Activated CD4-positive, alpha-beta T cell treated with anti-CD3 and anti-CD28 coated beads, Interleukin-2, Interleukin-6, amounts not matched to agents 100 ng/mL and 50 ng/mL, durations not matched to agents 16 hours and 8 hours (primary cell): ENCODE measurements around the gene PRKD2.

Source experiments
- DNase-seq: peaks from one replicate; pipeline ENCODE4 v3.0.0-alpha.2; 2020

PRKD2 gene

DNA sequence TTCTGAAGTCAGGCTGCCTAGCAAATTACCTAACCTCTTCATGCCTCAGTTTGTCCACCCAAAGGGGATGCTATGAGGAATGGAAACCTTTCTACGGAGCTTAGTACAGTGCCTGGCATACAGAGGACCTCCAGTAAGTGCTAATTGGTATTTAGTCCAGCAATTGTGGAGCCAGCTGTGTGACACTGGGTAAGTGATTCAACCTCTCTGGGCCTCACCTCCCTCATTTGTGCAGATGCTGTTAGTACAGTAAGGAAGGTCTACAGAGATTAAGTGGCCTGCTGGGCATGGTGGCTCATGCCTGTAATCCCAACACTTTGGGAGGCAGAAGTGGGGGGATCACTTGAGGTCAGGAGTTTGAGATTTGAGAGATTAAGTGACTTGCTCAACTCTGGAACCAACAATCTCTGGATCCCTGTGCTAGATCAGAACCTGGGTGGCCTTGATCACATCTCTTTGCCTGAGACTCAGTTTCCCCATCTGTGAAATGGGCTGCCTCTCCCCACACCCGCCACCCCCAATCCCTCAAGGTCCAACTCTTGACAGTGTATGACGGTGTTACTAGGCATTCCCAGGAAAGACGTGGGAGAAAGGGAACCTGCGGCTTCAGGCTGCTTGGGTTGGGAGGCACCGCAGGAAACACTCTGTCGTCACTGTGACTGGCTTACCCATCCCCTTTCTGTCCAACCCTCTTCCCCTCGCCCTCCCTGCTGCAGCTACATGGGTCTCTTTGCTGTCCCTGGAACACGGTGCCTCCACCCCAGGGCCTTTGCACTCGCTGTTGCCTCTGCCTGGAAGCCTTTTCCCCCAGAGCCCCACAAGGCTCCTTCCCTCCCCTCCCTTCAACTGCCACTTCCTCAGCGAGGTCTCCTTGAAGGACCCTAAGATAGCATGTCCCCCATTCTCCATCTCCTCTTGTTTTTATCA lies 18.3 kb downstream of the PRKD2 start:
- DNase-seq = no peak

DNA sequence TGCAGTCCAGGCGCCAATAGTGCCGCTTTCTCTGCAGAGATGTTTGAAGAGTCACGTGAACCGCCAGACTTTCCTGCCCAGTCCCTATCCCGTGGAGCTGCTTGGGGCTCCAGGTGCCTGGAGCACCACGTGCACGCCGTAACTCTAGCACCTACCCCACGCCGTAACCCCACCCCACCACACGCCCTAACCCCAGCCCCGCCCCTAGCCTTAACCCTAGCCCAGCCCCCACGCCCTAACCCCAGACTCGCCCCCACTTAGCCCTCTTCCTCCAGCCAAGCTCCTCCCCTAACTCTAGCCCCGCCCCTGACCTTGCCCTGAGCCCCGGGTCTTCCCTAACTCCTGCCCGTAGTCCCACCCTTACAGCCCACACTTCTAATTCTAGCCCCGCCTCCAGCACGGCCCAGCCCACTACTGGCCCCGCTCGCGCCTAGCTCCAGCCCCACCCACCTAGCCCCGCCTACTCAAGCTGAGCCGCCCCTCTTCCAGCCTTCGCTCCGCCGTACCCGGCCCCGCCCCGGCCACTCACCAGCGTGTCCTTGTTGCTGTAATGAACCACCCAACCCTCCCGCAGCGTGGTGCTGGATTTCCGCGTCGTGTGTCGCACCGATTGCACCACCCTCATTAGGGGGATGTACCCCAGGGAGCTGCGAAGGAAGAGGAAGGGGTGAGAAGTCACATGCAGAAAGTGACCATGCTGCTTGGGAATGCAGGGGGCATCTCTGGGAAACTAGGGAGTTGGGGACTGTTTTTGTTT lies 19.5 kb downstream of the PRKD2 start:
- DNase-seq = peak; percentile 24

- DNase-seq = no peak
Measured at GRCh38 chr19:46696866-46697203, 20.1 kb downstream of the PRKD2 start.

- DNase-seq = no peak
Measured at GRCh38 chr19:46696052-46696451, 20.9 kb downstream of the PRKD2 start.

GRCh38 chr19:46693760-46694159 lies 23.2 kb downstream of the PRKD2 start:
- DNase-seq = no peak

- no peak for DNase-seq
Measured at GRCh38 chr19:46692918-46693722, 23.8 kb downstream of the PRKD2 start.

- DNase-seq = no peak
Measured at GRCh38 chr19:46691948-46692347, 25.0 kb downstream of the PRKD2 start.

GRCh38 chr19:46691104-46691503 lies 25.8 kb downstream of the PRKD2 start:
- no peak for DNase-seq

DNA sequence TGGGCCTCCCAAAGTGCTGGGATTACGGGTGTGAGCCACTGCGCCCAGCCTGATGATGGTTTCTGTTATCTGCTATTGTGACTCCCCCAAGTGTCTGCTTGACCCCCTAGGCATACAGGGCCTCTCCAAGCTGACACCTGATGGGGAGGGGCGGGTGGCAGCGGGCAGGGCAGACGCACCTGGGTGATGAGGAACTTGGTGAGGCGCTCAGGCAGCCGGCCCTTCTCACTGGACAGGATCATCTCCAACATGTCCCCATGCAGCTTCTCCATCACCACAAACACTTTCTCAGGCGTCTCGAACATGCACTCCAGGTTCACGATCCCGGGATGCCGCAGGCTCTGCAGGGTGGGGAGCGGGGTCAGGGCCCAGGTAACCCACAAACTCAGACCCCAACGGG lies 27.6 kb downstream of the PRKD2 start:
- no peak for DNase-seq

GRCh38 chr19:46687438-46688145 lies 29.3 kb downstream of the PRKD2 start:
- DNase-seq = no peak

DNA sequence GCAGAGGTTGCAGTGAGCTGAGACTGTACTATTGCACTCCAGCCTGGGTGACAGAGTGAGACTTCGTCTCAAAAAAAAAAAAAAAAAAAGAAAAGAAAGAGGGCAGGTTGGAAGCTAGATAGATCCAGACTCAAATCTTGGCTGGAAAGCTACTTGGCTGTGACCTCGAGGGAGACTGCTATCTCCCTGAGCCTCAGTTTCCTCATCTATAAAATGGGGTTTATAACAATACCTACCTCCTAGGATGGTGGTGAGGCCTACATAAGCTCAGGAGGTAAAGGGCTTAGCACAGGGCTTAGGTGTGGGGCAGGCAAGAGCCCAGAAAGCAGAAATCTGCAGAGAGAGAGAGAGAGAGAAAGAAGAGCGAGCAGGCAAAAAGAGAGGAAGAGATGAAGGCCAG lies 31.7 kb downstream of the PRKD2 start:
- no peak for DNase-seq

DNA sequence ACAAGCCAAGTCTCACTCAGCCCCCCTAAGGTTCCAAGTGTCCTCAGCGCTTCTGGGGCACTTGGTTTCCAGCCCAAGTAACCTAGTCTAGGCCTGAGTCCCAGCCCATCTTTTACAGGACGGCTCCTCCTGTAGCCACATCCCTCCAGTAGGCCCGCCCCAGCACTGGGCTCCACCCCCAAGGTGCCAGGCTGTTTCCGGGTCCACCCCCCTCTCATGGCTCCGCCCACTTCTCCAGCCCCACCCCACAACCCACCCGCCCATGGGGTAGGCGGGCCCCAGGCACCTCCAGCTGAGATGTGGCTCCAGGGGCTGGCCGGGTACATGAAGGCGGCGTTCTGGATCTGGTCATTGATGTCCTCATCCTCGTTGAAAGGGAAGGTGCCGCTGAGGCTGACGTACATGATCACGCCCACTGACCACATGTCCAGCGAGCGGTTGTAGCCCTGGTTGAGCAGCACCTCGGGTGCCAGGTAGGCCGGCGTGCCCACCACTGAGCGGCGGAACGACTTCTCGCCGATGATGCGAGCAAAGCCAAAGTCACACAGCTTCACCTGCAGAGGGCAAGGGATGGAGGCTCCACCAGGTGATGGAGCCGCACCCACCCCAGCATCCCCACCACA lies 38.7 kb downstream of the PRKD2 start:
- DNase-seq = peak; percentile 66

- no peak for DNase-seq
Measured at GRCh38 chr19:46674416-46675178, 42.3 kb downstream of the PRKD2 start.

DNA sequence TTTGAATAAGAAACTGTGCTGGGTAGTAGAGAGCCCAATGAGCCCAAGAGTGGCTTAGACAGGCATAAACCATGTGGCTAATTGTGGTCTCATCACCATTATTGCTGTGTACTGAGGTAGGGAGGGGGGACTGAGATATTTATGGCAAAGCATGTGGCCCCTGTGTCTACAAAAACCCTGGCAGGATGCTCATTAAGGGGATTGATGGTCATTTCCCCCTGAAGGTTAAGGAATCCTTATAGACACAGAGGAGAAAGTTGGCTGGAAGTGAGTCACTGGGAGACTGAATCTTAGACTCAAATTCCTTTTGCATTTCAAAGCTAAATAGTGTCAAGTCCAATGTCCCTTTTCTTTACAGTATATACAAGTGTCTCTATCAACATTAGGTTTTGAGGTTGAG lies 46.1 kb downstream of the PRKD2 start:
- no peak for DNase-seq

GRCh38 chr19:46668662-46669061 lies 48.3 kb downstream of the PRKD2 start:
- no peak for DNase-seq

- DNase-seq = no peak
Measured at GRCh38 chr19:46665072-46665471, 51.8 kb downstream of the PRKD2 start.

DNA sequence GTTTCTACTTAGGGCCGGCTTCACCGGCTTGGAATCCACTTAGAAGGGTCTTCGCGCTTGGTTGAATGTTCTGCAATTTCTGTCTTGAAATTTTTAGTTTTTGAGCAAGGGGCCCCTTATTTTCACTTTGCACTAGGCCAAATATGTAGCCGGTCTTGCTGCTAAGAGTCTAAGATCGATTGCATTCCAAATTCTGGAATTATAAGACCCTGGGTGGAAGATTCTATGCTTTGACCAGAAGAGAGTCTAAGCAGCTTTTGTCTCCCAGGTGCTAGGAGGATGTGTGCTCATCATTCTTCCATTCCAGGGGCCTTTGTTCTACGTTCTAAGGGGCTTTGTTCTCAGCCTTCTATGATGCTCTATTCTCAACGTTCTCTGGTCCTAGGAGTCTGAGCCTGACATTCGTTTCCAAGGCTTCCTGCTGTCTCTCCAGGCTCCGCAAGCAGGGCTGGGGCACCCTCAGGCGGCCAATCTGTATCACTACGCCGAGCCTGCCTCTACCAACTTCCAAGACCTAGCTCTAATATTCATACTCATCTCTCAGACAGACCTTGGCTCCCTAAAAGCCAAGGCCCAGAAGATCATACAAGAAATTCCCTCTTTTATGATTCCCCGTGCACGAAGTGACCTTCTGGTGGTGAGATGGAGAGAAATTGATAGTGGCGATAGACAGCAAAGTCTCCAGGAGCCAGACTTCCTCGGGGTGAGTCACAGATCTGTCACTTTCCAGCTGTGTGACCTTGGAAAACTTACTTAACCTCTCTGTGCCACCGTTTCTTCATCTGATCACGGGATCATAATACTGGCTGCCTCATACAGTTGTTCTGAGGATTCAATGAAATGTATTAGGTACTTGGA lies 55.0 kb downstream of the PRKD2 start:
- peak; percentile 80 for DNase-seq

DNA sequence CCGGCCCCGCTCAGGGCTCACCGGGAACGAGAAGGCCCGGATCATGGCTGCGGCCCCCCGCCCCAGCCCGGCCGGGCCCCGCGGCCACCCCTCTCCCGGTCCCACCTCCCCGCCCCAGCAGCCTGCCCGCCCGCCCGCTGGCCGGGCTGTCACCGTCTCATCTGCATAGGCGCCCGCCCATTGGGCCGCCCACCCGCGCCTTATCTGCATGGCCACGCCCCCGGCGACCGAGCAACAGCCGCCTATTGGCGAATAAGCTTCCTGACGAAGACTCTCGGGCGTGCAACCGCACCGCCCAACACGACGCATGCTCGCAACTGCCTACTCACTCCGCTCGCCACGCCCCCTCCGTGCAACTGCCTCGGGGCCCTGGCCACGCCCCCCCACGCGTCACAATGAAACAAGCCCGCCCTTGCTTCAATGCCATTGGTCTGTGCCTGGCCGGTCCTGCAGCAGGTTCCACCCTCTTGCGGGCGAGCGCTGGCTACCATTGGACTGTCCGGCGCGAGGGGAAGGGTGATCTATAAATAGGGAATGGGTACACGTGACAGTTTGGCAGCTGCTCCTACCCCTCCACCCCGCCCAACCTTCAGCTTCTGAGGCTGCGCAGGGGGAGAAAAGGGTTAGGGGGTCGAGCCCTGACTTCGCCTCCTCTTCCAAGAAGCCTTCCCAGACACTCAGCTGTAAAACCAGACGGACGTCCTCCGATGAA lies 55.7 kb downstream of the PRKD2 start, which contains the start of gene DACT3:
Gene DACT3 (minus strand): TSS at position 163 of the 712 bp plus-strand sequence. CDS start 118 bp downstream, at position 45.
- DNase-seq = peak; percentile 100

GRCh38 chr19:46660551-46661019 lies 56.3 kb downstream of the PRKD2 start:
- no peak for DNase-seq
